HG03521 (cell line): Measurements from ENCODE around the gene IPCEF1.
"Not testable (repeated sequence)": the region's sequence is repeated elsewhere in the genome, so short reads cannot be mapped to it uniquely, and the experiment has no call there.

Experiments
- ATAC-seq: cut with Tn5 transposase; IDR thresholded peaks from one replicate; pipeline ENCODE4 v1.9.1; 2021; ENCODE audit warnings: mild to moderate bottlenecking, moderate library complexity; ENCODE audit not compliant: unreplicated experiment

IPCEF1 gene

GRCh38 chr6:154337406-154338005 is 19.1 kb downstream of the IPCEF1 start:
- no peak for ATAC-seq

GRCh38 chr6:154334147-154334546 is 22.5 kb downstream of the IPCEF1 start:
- ATAC-seq = peak; percentile 49

GRCh38 chr6:154331750-154332149 is 24.9 kb downstream of the IPCEF1 start:
- no peak for ATAC-seq

- ATAC-seq = no peak
Observed at GRCh38 chr6:154329350-154330170, 27.0 kb downstream of the IPCEF1 start.

- ATAC-seq = not testable (repeated sequence)
Observed at GRCh38 chr6:154327313-154327712, 29.3 kb downstream of the IPCEF1 start.

DNA sequence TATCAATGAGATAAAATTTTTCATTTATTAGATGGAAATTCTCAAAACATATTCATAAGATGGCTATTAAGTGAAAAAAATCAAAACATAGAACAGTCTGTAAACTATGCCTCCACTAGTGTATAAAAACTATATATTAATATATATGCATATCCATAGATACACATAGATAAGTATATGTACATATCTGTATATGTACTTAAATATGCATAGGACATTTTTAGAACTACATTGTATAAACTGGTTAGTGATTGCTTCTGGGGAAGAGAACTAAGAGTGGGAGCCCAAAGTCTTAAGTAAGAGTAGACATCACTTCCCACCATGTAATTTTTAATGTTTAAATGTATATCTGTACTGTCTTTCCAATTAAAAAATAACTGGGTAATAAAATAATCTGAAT is 31.5 kb downstream of the IPCEF1 start:
- no peak for ATAC-seq

DNA sequence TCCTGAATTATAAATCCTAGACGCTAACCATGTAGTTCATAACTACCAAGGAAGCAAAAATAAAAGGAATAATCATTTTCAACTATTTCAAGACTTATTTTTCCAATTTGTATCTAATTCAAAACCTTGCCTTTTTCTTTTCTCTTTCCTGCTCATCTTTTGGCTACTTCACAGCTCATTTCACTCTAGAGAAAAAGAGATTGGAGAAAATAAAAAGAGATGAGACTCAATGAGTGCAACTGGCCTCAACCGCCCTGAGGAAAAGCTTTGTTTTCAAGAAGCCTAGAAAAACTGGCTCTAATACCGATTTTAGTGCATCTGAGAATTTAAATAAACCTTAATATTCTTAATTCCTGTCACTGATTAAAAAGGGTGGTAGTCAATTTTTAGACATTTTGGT is 36.4 kb downstream of the IPCEF1 start:
- ATAC-seq = no peak

GRCh38 chr6:154319231-154319858 is 37.3 kb downstream of the IPCEF1 start:
- ATAC-seq = no peak

DNA sequence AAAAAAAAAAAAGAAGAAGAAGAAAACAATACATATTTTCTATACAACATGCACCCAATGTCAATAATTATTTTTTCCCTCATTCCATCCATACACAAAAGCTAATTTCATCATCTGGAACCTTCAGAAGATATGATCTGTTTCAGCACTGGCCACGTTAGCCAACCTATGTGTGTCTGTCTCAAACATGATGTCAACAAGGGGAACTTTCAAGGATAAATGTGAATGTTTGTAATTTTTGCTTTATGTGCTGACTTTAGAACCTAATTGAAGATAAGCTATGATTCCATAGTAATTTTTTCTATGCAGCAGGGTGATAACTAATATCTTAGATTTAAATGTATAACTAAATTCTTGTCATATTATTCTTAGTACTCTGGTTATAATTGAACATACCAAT is 37.9 kb downstream of the IPCEF1 start:
- ATAC-seq = no peak

GRCh38 chr6:154316131-154316530 is 40.5 kb downstream of the IPCEF1 start:
- no peak for ATAC-seq

DNA sequence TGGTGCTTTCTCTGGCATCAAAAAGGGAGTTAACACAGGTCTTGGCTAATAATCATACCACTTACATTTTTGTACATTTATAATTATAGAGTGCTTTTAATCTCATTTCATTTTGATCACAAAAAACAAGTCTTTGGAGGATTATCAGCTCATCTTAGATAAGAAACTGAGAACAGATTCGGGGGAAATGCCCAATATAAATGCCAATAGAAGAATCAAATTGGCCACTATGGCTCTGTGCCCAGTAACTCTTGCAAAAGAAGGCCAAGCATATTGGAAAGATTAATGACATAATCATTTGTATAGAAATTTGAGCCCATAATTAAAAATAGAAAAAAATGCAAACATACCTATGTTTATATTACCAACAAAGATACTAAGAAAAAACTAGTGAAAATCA is 42.5 kb downstream of the IPCEF1 start:
- no peak for ATAC-seq

- ATAC-seq = no peak
Observed at GRCh38 chr6:154308986-154309385, 47.6 kb downstream of the IPCEF1 start.

DNA sequence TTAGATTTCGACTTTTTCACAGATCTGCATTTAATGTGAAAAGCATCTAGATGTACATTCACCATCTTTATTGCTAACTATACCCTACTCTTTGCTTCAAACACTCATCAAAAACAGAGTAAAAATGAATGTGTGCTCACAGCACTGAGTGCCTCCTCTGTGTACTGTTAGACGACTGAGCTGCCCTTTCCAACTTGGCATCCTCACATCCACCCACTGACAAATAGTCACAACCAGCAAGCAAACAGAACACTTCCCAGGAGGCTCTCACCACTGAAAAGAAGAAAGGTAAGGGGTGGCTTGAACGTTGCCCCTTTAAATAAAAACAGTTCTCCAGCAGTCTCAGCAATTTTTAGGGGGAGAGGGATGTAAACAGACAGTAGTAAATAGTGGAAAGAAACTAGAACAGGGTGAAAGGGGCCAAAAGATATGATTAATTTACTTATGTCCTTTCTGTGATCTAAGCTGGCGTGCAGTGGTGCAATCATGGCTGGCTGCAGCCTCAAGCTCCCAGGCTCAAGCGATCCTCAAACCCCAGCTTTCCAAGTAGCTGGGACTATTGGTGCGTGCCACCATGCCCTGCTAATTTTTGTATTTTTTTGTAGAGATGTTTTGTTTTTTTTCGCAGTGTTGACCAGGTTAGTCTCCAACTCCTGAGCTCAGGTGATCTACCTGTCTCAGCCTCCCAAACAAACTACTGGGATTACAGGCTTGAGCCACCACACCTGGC is 48.7 kb downstream of the IPCEF1 start:
- no peak for ATAC-seq

GRCh38 chr6:154307147-154307546 is 49.5 kb downstream of the IPCEF1 start:
- ATAC-seq = not testable (repeated sequence)

- peak; percentile 57 for ATAC-seq
Observed at GRCh38 chr6:154306696-154307095, 49.9 kb downstream of the IPCEF1 start.

DNA sequence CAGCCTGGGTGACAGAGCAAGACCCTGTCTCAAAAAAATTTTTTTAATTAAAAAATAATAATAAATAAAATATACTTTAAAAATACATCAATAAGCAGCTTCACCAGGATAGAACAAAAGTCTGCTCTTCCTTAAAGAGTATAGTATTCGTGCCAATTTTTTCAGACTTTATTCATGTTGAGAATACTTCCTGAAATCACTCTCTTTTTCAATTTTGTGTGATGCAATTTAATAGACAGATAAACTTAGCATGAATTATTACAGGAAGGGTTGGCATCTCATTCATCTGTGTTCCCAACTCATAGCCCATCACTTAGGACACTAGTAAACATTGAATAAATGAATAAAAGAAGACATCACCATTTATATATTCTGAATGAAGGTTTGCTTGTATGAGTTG is 52.4 kb downstream of the IPCEF1 start:
- ATAC-seq = no peak

DNA sequence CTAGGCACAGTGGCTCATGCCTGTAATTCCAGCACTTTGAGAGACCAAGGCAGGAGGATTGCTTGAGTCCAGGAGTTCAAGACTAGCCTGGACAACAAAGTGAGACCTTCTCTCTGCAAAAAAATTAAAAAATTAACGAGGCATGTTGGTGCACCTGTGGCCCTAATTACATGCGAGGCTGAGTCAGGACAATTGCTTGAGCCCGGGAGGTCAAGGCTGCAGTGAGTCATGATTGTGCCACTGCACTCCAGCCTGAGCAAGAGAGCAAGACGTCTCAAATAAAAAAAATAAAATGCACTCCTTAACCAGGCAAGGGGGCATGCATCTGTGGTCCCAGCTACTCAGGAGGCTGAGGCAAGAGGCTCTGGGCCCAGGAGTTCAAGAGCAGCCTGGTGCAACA is 53.0 kb downstream of the IPCEF1 start:
- not testable (repeated sequence) for ATAC-seq

DNA sequence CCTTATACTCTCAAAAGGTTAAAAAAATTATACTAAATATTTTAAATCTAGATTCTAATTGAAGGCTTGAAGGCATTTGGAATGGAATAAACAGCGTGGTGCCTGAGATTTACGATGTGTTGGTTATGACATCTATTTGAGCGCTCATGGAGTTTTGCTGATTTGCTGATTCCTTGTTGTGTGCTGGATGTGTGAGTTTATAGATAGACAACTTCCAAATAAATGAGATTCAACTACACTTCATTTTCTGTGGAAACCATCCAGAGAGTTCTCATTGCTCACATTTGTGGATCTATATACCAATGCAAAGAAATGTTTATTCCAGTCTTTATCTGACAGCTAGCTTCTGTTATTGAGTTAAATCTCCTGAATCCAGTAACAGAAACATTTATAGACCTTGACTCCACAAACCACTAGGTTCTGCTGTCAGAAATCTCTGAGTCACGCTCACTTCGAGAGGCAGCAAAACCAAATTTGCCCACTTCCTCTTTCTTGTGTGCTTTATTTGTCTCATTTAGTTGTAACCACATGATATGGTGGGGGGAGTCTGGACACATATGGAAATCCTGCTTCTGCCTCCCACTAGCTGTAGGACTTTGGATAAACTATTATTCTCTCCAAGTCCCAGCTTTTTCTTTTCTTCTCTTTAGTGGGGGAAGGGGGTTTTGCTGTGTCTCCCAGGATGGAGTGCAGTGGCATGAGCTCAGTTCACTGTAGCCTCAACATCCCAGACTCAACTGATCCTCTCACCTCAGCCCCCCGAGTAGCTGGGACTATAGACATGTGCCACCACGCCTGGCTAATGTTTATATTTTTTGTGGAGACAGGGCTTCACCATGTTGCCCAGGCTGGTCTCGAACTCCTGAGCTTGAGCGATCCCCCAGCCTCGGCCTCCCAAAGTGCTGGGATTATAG is 54.5 kb downstream of the IPCEF1 start:
- ATAC-seq = peak; percentile 82

DNA sequence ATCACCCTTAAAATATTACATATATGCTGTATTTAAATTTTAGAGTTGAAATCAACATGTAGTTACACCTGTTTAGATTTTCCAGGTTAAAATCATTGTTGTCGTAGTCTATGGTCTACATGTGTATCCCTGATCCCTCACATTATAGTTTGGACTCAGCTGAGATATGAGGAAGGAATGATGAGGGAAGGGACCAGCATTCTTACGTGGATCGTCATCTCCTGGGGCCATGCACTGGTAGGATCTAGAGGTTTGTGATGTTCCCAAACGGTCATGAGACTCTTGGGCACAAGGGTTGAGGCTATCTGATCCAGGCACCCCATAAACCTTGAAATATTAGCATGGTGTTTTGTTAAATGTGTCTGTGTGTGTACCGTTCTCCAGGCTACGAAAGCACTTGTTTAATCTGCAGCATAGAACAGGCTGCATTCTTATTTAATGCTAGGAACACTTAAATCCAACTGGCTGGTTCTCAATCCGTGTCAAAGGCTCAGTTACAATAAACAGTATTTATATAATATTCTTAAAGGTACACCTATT is 55.4 kb downstream of the IPCEF1 start:
- ATAC-seq = no peak

- ATAC-seq = no peak
Observed at GRCh38 chr6:154298297-154298696, 58.3 kb downstream of the IPCEF1 start.
